NCI-H2029 treated with DMSO at 0.1 percent for 48 hours (cell line): ENCODE data around the gene PARD3B.

ENCODE experiments used
- DNase-seq: peaks from one replicate; lab custom pipeline; 2025; lab: John Stamatoyannopoulos, UW

The PARD3B gene

GRCh38 chr2:205054789-205055188 lies 509.5 kb downstream of the PARD3B start:
- no peak for DNase-seq

DNA sequence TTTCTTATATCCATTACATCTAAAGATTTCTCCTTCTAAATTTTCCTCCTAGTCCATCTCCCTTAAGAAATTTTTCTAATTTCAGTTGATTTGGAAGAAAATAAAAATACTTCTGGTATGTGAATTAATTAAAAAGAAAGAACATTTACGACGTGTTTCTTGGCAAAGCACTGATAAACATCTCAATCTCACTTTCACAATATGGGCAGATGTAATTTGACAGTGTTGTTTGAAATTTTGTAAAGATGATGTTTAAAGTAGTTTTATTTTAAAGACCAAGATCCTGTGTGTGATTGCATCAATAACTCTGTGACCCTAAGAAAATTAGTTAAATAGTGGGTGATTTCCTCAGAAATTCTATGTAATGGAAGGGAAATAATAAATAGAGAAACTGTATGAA lies 510.0 kb downstream of the PARD3B start:
- DNase-seq, result no peak

GRCh38 chr2:205056151-205056561 lies 510.9 kb downstream of the PARD3B start:
- DNase-seq, result no peak

- no peak for DNase-seq
Measured at GRCh38 chr2:205058409-205058808, 513.1 kb downstream of the PARD3B start.

DNA sequence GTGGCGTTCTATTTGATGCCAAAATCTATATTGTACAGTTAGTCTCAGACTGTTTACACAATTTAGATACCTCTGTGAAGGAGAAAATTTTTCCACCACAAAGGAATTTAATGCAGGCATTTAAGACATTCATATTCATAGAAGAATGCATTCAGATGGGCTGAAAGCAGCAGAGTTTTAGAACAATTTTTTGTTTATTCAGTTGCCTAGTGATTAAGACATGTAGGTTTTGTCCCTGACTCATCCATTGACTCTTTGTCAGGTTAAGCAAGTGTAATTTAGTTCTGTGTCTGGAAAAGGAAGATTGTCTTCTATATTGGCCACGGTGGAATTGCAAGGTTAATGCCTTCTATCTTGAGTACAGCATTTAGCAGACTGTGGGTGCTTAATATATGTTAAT lies 515.0 kb downstream of the PARD3B start:
- DNase-seq, result no peak

- no peak for DNase-seq
Measured at GRCh38 chr2:205066081-205066480, 520.8 kb downstream of the PARD3B start.

DNA sequence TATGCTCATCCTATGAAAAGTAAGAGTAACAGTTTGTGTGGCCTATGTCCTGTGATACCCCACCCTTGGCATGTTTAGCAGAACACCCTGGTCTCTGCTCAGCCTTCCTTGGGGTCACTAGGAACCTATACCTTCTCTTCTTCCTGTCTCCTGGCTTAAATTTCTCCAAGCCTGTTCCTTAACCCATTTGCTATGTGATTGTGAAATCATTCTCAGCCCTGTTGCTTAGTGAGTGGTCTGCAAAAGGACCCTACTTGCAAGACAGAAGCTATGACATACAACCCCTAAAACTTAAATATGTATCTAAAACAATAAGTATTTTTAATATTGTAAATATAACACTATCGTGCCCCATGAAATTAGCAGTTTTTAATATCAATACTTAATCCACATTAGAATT lies 524.7 kb downstream of the PARD3B start:
- DNase-seq, result no peak

GRCh38 chr2:205070889-205071288 lies 525.6 kb downstream of the PARD3B start:
- no peak for DNase-seq

DNA sequence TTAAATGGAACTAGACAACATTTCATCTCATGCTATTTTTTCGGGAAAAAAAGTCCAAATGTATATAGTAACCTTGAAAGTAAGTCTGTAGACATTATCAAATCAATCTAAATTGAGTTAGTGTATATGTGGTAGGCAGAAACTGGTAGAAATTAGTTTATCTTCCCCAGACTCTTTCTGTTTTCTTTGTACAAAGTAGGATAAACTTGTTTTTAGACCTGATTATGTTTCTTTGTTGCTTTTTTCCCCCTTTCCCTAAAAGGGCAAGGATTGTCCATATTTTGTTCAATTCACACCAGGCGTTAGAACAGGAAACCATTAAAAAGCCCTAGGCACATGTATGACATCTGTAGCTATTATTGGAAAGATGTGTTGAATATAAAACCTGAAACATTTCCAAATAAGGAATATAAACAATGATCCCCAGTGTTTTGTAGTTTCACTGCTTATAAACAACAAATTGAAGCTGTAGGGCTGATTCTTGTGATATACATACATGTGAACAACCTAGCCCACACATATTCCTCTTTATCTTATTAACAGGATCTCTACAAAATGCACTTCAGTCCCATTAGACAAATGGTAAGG lies 528.3 kb downstream of the PARD3B start:
- no peak for DNase-seq

DNA sequence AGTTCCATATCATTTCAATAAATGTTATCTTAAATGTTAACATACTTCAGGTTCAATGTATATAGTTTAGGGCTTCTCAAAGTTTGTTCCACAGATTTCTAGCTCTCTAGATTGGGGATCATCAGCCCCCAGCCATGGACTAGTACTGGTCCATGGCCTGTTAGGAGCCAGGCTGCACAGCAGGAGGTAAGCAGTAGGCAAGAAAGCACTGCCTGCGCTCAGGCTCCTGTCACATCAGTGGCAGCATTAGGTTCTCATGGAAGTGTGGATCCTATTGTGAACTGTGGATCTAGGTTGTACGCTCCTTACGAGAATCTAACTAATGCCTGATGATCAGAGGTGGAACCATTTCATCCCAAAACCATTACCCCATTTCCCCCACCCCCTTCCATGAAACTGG lies 531.1 kb downstream of the PARD3B start:
- DNase-seq, result no peak

DNA sequence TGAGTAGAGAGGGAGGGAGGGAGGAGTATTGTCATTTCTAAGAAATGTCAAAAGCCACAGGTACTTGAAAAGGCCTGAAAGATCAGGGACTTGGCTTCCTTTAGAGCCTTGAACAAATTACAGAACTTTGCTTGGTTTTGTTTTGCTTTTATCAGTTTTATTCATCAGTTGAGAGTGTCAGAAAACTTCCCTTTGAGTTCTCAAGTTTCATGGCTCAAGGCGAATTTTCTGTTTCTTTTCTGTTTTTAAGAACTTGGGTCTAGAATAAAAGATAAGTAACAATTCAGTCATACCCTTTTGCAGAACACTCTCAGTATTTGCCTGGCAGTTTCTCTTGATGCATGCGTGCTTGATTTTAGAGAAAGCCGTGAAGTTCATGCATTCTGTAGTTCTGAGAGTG lies 531.9 kb downstream of the PARD3B start:
- DNase-seq, result no peak

DNA sequence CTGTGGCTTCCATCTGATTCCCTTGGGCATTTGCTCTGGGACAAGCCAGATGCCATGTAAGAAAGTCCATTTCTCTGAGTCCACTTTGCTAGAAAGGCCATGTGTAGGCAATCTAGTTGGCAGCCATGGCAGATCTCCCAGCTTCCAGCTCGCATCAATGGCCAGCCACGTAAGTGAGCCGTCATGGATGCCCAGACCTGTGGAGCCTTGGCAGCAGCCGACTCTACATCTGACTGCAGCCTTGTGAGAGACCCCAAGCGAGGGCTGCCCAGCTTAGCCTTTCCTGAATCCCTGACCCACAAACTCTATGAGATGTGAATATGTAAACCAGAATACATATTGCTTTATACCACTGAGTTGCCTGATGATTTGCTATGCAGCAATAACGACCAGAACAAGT lies 533.5 kb downstream of the PARD3B start:
- no peak for DNase-seq

DNA sequence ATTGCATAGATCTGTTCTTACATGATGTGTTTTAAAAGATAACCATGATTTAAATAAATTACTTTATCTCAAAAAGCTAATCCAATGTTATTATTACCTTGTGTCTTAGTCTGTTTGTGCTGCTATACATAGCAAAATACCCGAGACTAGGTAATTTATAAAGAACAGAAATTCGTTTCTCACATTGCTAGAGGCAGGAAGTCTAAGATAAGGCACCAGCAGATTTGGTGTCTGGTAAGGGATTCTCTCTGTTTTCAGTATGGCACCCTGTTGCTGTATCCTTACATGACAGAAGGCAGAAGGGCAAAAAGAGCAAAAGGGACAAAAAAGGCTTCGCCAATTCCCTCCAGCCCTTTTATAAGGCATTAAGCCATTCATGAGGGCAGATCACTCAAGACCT lies 533.9 kb downstream of the PARD3B start:
- DNase-seq, result no peak

- no peak for DNase-seq
Measured at GRCh38 chr2:205086662-205087061, 541.4 kb downstream of the PARD3B start.

DNA sequence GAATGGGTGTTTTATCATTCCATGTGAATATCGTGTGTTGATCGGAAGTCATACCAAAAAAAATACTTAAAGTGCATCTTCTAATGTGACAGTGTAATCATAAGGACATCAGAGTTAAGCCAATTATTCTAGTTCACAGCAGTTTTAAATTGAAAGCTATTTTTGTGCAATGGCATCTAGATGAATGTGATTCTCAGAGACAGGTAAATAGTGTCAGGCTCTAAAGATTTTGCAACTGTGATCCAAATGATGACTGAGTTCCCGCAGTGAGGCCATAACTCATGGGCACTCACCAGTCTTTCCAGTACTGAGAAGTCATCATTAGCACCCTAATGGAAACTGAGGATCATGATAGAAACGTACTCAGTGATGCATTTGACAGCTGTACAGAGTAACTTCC lies 542.6 kb downstream of the PARD3B start:
- no peak for DNase-seq

DNA sequence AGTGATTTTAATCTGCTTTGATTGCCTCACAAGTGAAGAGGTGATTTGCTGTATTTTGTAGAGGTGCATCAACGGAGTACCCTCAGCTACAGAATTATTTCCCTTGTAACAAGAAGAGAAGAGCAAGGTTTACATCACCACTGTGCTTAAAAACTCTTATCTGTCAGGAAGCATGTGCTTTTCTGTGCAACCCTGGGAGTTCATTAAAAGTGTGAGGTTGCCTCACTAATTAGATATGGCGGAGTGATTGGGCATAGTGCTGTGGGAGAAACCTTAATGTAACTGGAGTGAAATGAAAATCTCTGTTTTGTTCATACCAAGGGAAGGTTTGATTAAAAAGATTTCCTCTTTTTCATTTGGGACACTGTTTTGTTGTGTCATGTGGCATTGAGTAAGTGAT lies 544.7 kb downstream of the PARD3B start:
- DNase-seq, result no peak

DNA sequence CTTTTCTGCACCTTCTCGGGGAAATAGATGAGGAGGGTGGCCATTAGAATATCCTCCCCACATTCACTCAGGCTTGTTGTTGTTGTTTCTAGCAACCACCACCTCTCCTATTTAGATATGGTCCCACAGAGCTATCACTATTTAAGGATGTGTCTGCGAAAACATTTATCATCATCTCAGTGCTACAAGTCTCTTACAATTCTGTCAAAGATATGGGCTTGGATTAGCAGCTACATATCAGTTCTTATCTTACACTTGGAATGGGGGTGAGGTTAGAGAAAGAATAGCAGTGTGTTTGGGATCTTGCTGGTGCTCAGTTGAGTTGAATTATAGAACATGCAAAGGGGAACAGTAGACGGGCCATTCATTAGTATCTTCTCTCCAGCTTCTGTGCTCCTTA lies 546.1 kb downstream of the PARD3B start:
- DNase-seq, result no peak

- no peak for DNase-seq
Measured at GRCh38 chr2:205094031-205094430, 548.8 kb downstream of the PARD3B start.

DNA sequence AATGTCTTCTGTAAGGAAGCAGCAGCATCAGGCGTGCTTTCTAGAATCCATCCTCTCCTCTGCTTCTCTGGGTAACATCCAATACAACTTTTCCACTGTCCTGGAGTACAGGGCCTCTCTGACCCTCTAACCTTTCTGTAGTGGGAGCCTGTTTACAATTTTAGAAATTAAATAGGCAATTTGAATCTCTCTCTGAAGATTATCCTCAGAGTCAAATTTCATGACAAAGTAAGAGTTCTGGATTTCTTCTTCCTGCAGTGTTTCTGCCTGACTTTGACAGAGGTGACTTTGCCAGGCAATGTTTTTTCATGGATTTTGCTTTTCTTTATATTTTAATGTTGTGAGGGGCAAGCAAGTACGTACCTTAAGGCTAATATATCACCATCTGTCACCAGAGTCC lies 558.4 kb downstream of the PARD3B start:
- DNase-seq, result no peak

DNA sequence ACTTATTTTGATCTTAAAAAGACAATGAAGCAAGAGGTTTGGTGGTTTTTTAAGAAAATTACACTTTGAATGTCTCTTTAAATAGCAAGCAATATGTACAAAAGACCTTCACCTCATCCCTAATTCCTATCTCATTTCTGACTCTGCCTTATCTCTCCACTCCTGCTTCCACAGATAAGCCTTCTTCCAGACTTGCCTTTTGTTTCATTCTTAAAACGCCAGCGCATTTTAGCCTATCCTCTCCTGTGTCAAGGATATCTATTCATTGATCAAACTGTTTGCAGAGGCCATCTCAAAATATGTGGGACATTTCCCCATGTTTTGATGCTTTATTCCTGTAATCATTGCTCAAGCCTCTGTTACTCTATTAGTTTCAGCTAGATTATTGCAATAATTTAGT lies 562.5 kb downstream of the PARD3B start:
- DNase-seq, result no peak

GRCh38 chr2:205115511-205115910 lies 570.2 kb downstream of the PARD3B start:
- no peak for DNase-seq

- DNase-seq, result no peak
Measured at GRCh38 chr2:205117125-205117524, 571.9 kb downstream of the PARD3B start.

DNA sequence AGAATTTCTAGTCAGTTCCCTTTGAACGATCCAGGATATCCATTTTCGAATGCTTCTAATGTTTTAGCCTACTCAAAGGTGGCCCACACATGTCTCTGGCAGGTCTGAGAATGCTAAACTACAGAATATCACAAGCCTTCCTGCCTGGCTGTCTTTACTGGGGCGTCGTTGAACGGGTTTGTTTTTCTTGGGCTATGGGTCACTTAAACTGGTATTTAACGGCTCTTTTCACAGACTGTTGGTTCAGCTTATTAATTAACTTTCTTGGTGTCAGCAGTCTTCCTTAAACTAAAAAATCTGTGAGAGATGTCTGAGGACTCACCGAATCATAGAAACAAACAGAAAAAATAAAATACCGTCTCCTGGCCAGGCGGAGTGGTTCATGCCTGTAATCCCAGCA lies 573.9 kb downstream of the PARD3B start:
- DNase-seq, result no peak

DNA sequence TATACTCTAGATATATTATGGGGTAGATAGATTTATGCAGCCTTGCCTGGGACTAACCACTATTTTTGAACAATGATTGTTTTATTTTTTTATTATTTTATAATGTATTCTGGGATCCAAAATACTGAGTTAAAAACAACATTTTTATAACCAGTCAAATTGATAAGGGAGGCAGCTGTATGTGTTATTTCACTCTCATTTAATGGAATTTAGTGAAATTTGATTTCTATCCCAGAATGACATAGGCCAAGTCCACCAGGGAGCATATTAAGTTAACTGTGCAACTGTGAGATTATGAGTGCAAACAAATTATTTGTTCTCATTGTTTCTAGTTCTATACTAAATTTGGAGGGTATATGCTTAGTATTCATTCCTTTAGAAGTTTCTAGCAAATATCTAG lies 583.5 kb downstream of the PARD3B start:
- DNase-seq, result no peak

GRCh38 chr2:205129531-205129930 lies 584.3 kb downstream of the PARD3B start:
- no peak for DNase-seq
